IPS-18a (cell line): Measurements from ENCODE around the gene LRP8.
A peak's percentile ranks its signal among the peaks of the same experiment; 100 is the strongest.
"Not testable (repeated sequence)": the region's sequence is repeated elsewhere in the genome, so short reads cannot be mapped to it uniquely, and the experiment has no call there.

Experiments used
- H3K27ac ChIP-seq: one replicate; pipeline ENCODE4 v1.5.1; 2013; ENCODE audit warnings: low read length
- H3K27me3 ChIP-seq: one replicate; pipeline ENCODE4 v1.6.1; 2013; ENCODE audit warnings: mild to moderate bottlenecking, low read length; ENCODE audit not compliant: control insufficient read depth, insufficient read depth
- H3K36me3 ChIP-seq: one replicate; pipeline ENCODE4 v1.6.1; 2013; ENCODE audit warnings: low read depth, low read length; ENCODE audit not compliant: control insufficient read depth
- H3K4me1 ChIP-seq: one replicate; pipeline ENCODE4 v1.6.1; 2013; ENCODE audit warnings: low read depth, low read length; ENCODE audit not compliant: control insufficient read depth
- H3K4me3 ChIP-seq: one replicate; pipeline ENCODE4 v1.5.1; 2013; ENCODE audit warnings: low read length
- H3K9ac ChIP-seq: one replicate; pipeline ENCODE4 v1.6.1; 2013; ENCODE audit warnings: mild to moderate bottlenecking, low read length, moderate library complexity
- H3K9me3 ChIP-seq: one replicate; pipeline ENCODE4 v1.6.1; 2013; ENCODE audit warnings: low read depth, low read length; ENCODE audit not compliant: control insufficient read depth

The LRP8 gene

DNA sequence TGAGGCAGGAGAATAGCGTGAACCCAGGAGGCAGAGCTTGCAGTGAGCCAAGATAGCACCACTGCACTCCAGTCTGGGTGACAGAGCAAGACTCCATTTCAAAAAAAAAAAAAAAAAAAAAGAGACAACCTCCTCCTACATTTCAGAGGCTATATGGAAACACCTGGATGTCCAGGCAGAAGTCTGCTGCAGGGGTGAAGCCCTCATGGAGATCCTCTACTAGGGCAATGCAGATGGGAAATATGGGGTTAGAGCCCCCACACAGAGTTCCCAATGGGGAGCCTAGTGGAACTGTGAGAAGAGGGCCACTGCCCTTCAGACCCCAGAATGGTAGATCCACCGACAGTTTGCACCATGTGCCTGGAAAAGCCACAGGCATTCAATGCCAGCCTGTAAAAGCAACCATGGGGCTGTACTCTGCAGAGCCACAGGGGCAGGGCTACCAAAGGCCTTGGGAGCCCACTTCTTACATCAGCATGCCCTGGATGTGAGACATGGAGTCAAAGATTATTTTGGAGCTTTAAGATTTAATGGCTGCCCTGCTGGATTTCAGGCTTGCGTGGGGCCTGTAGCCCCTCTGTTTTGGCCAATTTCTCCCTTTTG is 121.7 kb downstream of the LRP8 start:
- not testable (repeated sequence) for H3K9ac ChIP-seq, H3K27ac ChIP-seq, H3K4me3 ChIP-seq, H3K4me1 ChIP-seq, H3K27me3 ChIP-seq
- peaks cover 48% of the 10 kb centered on the region for H3K36me3 ChIP-seq
- H3K9me3 ChIP-seq: peaks cover 16% of the 10 kb centered on the region

DNA sequence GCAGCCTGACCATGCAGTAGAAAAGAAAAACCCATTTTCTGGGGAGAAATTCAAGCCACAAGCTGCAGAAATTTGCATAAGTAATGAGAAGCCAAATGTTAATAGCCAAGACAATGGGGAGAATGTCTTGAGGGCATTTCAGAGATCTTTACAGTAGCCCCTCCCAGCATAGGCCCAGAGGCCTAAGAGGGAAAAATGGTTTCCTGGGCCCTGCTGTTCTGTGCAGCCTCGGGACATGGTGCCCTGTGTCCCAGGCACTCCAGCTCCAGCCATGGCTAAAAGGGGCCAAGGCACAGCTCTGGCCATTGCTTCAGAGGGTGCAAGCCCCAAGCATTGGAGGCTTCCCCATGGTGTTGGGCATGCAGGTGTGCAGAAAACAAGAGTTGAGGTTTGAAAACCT is 122.4 kb downstream of the LRP8 start:
- H3K27ac ChIP-seq, H3K9ac ChIP-seq, H3K4me1 ChIP-seq, H3K4me3 ChIP-seq, H3K27me3 ChIP-seq: not testable (repeated sequence)
- Histone ChIP-seq H3K9me3 (peaks cover 16% of the 10 kb centered on the region), H3K36me3 (peaks cover 42% of the 10 kb centered on the region)

DNA sequence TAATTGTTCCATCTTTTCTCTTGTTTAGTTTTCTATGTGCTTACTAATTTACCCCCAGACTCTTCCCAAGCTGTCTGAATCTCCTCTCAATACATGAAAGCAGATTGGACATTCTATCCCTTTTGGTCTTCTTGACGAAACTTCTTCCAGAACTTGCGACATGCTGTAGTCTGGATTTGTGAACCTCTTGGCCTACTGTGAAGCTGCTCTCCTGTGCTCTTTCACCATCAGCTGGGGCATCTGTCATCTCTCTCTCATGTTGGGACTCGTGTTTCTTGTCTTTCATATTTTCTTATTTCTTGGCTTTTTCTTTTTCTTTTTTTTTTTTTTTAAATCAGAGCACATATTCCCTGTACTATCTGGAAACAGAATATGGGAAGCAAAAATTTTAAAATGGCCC is 124.4 kb downstream of the LRP8 start:
- peaks cover 30% of the 10 kb centered on the region for H3K36me3 ChIP-seq
- H3K27me3 ChIP-seq: no peaks in the 10 kb centered on the region
- H3K9ac ChIP-seq: no peak overlapping the region
- H3K4me3 ChIP-seq: no peak overlapping the region
- H3K27ac ChIP-seq: no peak overlapping the region
- no peaks in the 10 kb centered on the region for H3K4me1 ChIP-seq
- H3K9me3 ChIP-seq: peaks cover 16% of the 10 kb centered on the region

DNA sequence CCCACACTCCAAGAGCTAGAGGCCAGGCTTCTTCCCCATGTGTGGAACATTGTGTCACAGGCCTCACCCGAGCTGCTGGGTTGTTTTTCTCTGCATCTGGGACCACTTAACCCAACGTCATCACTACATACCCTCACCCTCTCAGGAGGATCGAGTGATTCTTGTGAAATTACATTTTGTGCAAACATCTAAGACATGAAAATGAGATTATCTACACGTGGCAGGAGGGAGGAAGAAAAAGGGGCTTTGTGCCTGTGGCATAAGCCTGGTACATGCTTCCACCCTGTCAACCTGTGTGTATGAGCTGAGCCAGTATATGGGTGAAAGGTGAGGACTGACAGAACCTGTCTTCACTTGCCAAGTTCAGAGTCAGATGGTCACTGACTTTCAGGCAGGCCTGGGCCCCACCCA is 129.6 kb downstream of the LRP8 start:
- Histone ChIP-seq H3K4me1 (peaks cover 12% of the 10 kb centered on the region), H3K27me3 (peaks cover 11% of the 10 kb centered on the region), H3K4me3 (no peak overlapping the region), H3K9ac (no peak overlapping the region), H3K9me3 (no peaks in the 10 kb centered on the region), H3K36me3 (peaks cover 14% of the 10 kb centered on the region), H3K27ac (no peak overlapping the region)

DNA sequence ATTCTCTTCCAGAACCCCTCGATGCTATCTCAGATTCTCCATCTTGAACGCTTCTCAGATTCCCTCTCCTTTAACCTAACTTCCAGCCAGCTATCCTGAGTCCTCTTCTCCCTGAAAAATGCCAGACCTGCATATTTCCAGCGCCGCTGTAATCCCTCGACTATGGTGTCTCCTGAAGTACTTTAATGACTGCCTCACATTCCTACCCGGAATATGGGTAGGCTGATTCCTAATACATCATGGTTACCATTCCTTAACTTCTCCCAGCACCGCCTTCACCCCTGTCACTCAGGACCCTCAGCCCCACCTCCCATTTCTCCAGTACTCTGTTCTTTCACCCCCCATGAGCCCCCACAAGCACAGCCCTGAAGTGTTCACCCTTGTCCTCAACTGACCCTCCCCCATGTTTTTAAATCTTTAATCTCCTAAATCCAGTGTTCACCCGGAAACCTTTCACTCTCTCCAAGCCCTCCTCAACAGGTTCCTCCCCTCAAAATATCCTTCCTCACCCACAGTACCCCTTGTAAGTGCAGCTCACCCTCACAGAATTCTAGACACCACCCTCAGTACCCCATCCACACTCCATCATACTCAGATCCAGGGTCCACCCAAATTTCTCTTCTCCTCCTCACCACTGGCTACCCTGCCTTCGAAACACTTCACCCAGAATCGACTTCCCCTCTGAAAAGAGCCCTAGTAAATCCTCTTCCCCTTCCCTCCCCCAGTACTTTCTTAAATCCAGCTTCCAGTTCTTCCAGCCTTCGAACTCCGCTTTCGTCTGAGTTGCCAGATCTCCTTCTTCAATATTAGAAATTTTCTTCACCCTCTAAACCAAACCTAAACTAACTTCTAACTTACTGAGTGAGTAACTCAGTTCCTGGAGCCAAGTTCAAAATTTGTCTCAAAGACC is 130.3 kb downstream of the LRP8 start:
- Histone ChIP-seq H3K4me3 (peak overlapping the region; percentile 89), H3K27me3 (peaks cover 11% of the 10 kb centered on the region)

GRCh38 chr1:53196485-53197290 is 131.2 kb downstream of the LRP8 start, which contains the start of gene CPT2:
CPT2 (plus strand) TSS chr1:53196824; CDS start chr1:53196944, 120 bp downstream.
- peak within 1 kb of the TSS; percentile 24 for H3K27ac ChIP-seq
- no peaks in the 10 kb centered on the region for H3K9me3 ChIP-seq
- H3K4me3 ChIP-seq: peak within 1 kb of the TSS; percentile 89
- peaks cover 11% of the 10 kb centered on the region for H3K27me3 ChIP-seq
- peaks cover 12% of the 10 kb centered on the region for H3K4me1 ChIP-seq
- H3K9ac ChIP-seq: peak within 1 kb of the TSS; percentile 86
- no peaks in the 10 kb centered on the region for H3K36me3 ChIP-seq

More for the DNA sequence above, 130.3 kb downstream of the LRP8 start:
- Histone ChIP-seq H3K27ac (peak overlapping the region; percentile 24), H3K9me3 (no peaks in the 10 kb centered on the region), H3K4me1 (peaks cover 12% of the 10 kb centered on the region), H3K36me3 (peaks cover 7% of the 10 kb centered on the region), H3K9ac (peak overlapping the region; percentile 86)

DNA sequence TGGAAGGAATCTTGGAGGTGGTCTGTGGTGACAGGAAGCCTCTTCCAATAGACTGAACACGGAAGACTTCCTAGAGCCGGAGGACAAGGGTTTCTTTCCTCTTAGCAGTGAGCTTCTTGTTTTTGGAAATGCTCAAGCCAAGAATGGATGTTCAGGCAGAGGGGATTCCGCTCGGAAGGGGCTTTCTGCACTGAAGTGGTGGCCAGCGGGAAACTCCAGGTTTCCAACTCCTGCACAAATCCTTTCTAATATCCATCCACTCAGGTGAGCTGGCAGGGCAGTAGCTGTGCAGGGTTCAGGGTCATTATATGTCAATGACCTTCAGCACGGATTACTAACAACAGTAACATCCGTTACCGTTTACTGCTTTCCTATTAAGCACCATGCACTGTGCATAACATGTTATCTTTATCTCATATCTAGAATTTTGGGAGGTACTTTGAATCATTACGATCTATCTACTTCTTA is 131.8 kb downstream of the LRP8 start:
- H3K9ac ChIP-seq: peak overlapping the region; percentile 86
- peaks cover 12% of the 10 kb centered on the region for H3K4me1 ChIP-seq
- no peak overlapping the region for H3K27ac ChIP-seq
- H3K27me3 ChIP-seq: peaks cover 11% of the 10 kb centered on the region
- H3K4me3 ChIP-seq: peak overlapping the region; percentile 89
- H3K36me3 ChIP-seq: no peaks in the 10 kb centered on the region
- H3K9me3 ChIP-seq: no peaks in the 10 kb centered on the region

GRCh38 chr1:53195246-53196016 is 132.4 kb downstream of the LRP8 start:
- Histone ChIP-seq H3K9ac (no peak overlapping the region), H3K4me3 (peak overlapping the region; percentile 89), H3K36me3 (no peaks in the 10 kb centered on the region), H3K27ac (no peak overlapping the region), H3K9me3 (no peaks in the 10 kb centered on the region), H3K4me1 (peaks cover 12% of the 10 kb centered on the region), H3K27me3 (peaks cover 11% of the 10 kb centered on the region)
